ENCODE measurements around the gene RAB17.

The RAB17 gene

GRCh38 chr2:237577956-237578870 is 12.3 kb downstream of the RAB17 start:
- DNase-seq (ENCODE audit: low read depth, low spot score) = no peak

- DNase-seq (ENCODE audit: low read depth, low spot score) = no peak
Measured at GRCh38 chr2:237577458-237577857, 13.1 kb downstream of the RAB17 start.

- no peak for DNase-seq (ENCODE audit: low read depth, low spot score)
Measured at GRCh38 chr2:237576974-237577373, 13.6 kb downstream of the RAB17 start.

- no peak for DNase-seq (ENCODE audit: low read depth, low spot score)
Measured at GRCh38 chr2:237575869-237576862, 14.4 kb downstream of the RAB17 start.

GRCh38 chr2:237574894-237575868 is 15.4 kb downstream of the RAB17 start:
- DNase-seq (ENCODE audit: low read depth, low spot score) = no peak

GRCh38 chr2:237574467-237574866 is 16.1 kb downstream of the RAB17 start:
- DNase-seq (ENCODE audit: low read depth, low spot score) = no peak

GRCh38 chr2:237573721-237574415 is 16.7 kb downstream of the RAB17 start:
- no peak for DNase-seq (ENCODE audit: low read depth, low spot score)

GRCh38 chr2:237572742-237573101 is 17.8 kb downstream of the RAB17 start:
- no peak for DNase-seq (ENCODE audit: low read depth, low spot score)

- DNase-seq (ENCODE audit: low read depth, low spot score) = no peak
Measured at GRCh38 chr2:237572021-237572741, 18.4 kb downstream of the RAB17 start.

GRCh38 chr2:237571551-237571950 is 19.0 kb downstream of the RAB17 start:
- DNase-seq (ENCODE audit: low read depth, low spot score) = no peak

- no peak for DNase-seq (ENCODE audit: low read depth, low spot score)
Measured at GRCh38 chr2:237570776-237571335, 19.7 kb downstream of the RAB17 start.

GRCh38 chr2:237569896-237570295 is 20.6 kb downstream of the RAB17 start:
- DNase-seq (ENCODE audit: low read depth, low spot score) = no peak

- DNase-seq (ENCODE audit: low read depth, low spot score) = no peak
Measured at GRCh38 chr2:237569041-237569440, 21.5 kb downstream of the RAB17 start.

- no peak for DNase-seq (ENCODE audit: low read depth, low spot score)
Measured at GRCh38 chr2:237568121-237568660, 22.3 kb downstream of the RAB17 start.

- DNase-seq (ENCODE audit: low read depth, low spot score) = no peak
Measured at GRCh38 chr2:237567276-237568029, 23.1 kb downstream of the RAB17 start.

- no peak for DNase-seq (ENCODE audit: low read depth, low spot score)
Measured at GRCh38 chr2:237566401-237567235, 23.9 kb downstream of the RAB17 start, which contains the start of gene PRLH. Gene PRLH, plus strand, starts transcription at chr2:237566574. Its CDS starts 0 bp downstream, at chr2:237566574.

GRCh38 chr2:237565974-237566373 is 24.6 kb downstream of the RAB17 start:
- DNase-seq (ENCODE audit: low read depth, low spot score) = no peak

Data from iPS DF 19.7 (cell line).